ENCODE results near the gene SCCPDH.

Gene SCCPDH

GRCh38 chr1:246786606-246787238 is 62.5 kb downstream of the SCCPDH start:
- DNase-seq, result no peak

GRCh38 chr1:246787781-246788513 is 63.7 kb downstream of the SCCPDH start:
- no peak for DNase-seq

DNA sequence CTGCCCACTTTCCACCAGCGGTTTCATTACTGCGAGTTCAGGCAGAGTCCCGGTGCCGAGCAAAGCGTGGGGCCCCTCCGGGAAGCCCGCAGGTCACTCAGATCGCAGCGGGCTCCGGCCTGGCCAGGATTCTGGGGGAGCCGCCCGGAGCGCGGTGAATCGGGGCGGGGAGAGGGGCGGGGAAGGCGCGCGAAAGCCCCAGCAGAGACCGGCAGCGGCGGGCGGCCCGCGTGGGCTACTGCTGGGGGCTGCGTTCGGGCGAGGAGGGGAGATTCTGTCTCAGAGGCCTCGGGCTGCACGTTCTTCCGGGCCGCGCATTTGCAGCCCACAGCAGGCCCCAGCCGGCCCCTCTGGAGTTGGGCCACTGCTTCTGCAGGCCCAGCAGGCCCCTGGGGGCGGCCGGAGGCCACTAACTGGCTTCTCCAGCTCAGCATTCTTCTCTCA is 64.7 kb downstream of the SCCPDH start:
- no peak for DNase-seq

DNA sequence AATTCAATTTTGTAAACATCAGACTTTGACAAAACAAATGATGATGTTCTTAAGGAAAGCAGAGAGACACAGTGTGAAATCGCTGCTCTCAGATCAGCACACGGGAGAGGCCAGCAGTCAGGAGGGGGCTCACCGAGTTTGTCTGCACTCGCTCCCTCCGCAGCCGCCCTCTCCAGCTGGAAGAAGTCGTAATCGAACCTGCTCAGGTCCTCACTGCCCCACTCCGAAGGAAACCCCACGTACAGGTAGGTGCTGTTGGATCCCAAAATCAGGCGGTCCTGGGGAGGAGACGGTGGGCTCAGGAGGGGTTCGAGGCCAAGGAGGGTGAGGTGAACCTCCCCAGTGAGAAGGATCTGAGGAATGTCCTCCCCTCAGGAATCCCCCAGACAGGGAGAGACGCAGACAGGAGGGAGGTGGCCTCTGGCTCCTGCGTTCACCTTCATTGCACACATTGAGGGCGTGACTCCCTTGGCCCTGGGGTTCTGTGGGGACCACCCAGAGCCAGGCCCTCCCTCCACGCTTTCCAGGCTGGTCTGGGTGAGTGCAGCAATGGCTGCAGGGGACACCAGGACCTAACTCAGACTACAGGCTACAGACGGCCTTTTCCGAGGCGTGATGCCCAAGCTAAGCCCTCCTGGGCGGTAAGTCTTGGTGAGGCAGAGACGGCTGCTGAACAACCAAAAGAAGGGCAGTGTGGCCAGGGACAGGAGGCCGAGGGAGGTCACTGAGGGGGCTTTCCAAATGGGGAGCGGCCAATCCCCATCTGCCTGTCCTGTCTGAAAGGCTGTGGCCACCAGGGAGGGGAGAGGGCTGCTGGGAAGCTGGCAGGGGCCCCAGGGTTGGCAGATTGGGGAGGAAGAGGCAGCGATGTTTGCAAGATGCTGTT is 65.5 kb downstream of the SCCPDH start:
- DNase-seq, result no peak

- DNase-seq, result no peak
These were observed 66.2 kb downstream of the SCCPDH start for GRCh38 chr1:246790364-246790763.

- DNase-seq, result no peak
These were observed 66.6 kb downstream of the SCCPDH start for GRCh38 chr1:246790833-246791232.

DNA sequence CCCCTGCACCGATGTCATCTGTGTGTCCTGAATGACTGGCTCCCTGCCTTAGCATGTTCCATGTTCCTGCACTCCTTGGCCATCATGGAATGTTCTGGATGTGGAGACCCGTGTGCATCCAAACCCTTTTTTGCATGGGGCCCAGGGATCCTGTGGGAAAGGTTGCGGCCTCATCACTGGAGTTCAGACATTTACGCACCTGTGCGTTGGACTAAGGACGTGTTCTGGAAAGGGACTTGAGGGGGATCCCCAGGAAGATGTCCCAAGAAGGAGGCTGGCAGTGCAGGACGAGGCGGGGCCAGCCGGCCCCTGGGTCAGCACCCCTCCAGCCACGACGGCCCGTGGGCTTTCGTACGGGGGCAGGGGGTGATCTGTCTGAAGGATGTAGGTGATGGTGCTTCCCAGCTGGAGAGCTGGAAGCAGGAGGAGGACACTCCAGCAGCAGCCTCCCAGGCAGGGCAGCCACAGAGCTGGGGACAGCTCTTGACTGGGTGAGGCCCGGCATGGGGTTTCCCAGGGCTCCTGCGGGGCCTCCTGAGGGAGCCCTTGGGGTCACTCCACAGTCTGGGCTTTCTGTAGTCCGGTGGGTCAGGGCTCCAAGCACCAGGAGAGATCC is 67.2 kb downstream of the SCCPDH start:
- DNase-seq, result no peak

- DNase-seq, result no peak
These were observed 68.4 kb downstream of the SCCPDH start for GRCh38 chr1:246792603-246793002.

GRCh38 chr1:246793356-246793896 is 69.2 kb downstream of the SCCPDH start:
- no peak for DNase-seq

GRCh38 chr1:246794048-246794827 is 70.0 kb downstream of the SCCPDH start:
- DNase-seq, result no peak

- DNase-seq, result no peak
These were observed 70.8 kb downstream of the SCCPDH start for GRCh38 chr1:246794828-246795671.

DNA sequence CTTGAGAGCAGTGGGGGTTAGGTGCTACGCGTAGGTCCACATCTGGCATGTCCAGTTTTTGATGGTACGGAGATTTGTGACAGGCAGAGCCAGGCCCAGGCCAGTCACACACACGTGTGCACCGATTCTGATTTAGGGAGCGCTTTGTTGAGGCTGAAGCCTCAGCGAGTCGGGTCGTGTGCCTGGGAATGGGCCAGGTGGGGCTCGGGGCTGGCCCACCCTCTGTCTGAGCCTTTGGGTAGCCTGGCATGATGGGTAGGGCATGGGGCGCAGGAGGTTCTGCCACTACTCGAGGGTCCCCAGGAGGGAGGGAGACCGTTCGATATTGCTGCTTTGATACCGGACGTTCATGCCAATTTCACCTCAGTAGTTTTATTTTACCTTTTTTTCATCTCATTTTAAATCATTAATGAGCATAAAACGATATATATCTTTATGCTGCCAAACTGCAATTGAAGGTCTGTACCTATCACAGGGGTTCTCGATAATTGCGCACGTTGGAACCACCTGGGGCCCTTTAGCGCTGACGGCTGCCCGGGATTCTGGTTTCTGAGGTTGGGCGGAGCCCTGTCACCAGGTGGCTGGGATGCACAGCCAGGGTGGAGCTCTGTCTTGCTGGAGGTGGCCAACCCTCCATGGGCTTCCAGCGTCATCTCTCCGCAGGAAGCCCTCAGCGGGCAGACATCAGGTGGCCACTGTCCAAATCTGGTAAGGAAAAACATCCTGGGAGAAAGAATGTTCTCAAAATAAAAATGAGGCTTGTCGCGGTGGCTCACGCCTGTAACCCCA is 71.9 kb downstream of the SCCPDH start:
- DNase-seq, result no peak

DNA sequence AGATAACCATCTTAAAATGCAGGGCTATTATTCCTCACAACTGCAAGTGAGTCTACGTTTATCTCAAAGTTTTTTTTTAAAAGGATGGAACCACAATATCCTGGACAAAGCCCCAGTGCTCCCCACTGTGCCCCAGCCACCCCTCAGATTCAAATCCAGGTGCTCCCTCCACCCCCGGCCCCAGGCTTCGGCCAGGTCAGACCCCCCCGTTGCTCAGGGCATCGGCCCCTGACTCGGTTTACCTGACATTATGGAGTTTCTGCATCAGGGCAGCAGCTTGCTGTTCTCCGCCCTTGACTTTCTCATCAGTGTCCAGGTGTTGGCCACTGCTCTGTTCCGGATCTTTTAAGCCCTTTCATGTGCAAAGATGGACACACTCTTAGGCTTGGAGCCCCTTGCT is 72.9 kb downstream of the SCCPDH start:
- no peak for DNase-seq

DNA sequence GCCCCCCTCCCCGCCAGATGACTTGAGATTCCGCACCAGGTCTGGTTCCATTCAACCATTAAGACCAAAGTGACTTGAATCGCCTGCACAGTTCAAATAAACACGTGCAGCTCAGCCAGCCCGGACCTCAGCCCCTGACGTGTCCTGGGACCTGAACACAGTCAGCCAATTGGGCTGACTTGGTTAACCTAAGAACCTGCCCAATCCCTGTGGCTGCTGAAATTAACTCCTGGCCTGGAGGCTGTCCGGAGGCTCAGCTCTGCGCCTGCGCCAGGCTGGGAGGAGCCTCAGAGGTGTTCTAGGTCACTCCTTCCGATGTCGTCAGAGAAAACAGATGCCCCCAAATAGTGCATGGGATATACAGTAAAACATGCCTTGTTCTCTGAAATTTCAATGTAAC is 73.4 kb downstream of the SCCPDH start:
- DNase-seq, result no peak

DNA sequence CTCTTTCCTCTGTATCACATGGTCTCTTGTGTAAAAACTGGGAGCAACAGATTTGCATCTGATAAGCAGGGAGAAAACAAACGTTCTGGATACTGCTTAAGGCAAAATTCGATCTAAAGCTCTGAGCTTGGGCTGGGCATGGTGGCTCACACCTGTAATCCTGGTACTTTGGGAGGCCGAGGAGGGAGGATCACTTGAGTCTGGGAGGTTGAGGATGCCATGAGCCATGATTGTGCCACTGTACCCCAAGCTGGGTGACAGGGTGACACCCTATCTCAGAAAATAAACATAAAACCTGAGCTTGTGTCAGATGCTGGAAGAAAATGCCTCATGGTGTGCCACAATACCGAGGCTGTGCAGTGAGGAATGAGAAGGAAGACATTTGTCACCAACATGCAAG is 73.9 kb downstream of the SCCPDH start:
- DNase-seq, result no peak

GRCh38 chr1:246798606-246799496 is 74.6 kb downstream of the SCCPDH start:
- DNase-seq, result no peak

GRCh38 chr1:246800356-246800755 is 76.1 kb downstream of the SCCPDH start:
- DNase-seq, result no peak

DNA sequence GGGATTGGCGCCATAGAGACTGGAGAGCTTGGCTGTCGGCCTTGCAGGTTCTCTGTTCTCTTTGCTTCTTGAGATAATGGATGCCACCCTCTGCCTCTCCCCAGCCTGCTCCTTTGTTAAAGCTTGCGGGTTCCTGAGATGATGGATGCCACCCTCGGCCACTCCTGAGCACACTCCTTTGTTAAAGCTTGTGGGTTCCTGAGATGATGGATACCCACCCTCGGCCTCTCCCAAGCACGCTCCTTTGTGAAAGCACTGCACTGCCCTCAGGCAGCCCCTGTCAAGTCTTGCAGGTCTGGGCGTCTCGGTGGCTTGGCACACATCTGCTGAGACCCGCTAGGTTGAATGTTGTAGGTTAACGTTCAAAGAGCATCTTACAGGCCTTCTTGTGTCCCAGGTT is 76.5 kb downstream of the SCCPDH start:
- DNase-seq, result no peak
